HG02610 (cell line): ENCODE results near the gene MAT2A.
"Not testable (repeated sequence)": the region's sequence is repeated elsewhere in the genome, so short reads cannot be mapped to it uniquely, and the experiment has no call there.

Experiments
- ATAC-seq: cut with Tn5 transposase; IDR thresholded peaks from one replicate; pipeline ENCODE4 v1.9.1; 2021; ENCODE audit warnings: mild to moderate bottlenecking, moderate library complexity; ENCODE audit not compliant: unreplicated experiment

Gene MAT2A

GRCh38 chr2:85547089-85547858 lies 8.3 kb downstream of the MAT2A start:
- no peak for ATAC-seq

GRCh38 chr2:85547859-85548607 lies 9.1 kb downstream of the MAT2A start:
- ATAC-seq, result no peak

GRCh38 chr2:85548608-85548900 lies 9.6 kb downstream of the MAT2A start:
- ATAC-seq, result no peak

GRCh38 chr2:85549095-85549494 lies 10.1 kb downstream of the MAT2A start:
- ATAC-seq, result no peak

- ATAC-seq, result no peak
Observed at GRCh38 chr2:85549826-85550225, 10.9 kb downstream of the MAT2A start.

- no peak for ATAC-seq
Observed at GRCh38 chr2:85550486-85550885, 11.5 kb downstream of the MAT2A start.

- peak; percentile 65 for ATAC-seq
Observed at GRCh38 chr2:85551698-85552678, 13.0 kb downstream of the MAT2A start.

- no peak for ATAC-seq
Observed at GRCh38 chr2:85553184-85553583, 14.2 kb downstream of the MAT2A start.

- ATAC-seq, result no peak
Observed at GRCh38 chr2:85554980-85555612, 16.1 kb downstream of the MAT2A start.

- no peak for ATAC-seq
Observed at GRCh38 chr2:85557130-85557529, 18.2 kb downstream of the MAT2A start.

- ATAC-seq, result no peak
Observed at GRCh38 chr2:85558160-85558559, 19.2 kb downstream of the MAT2A start.

- not testable (repeated sequence) for ATAC-seq
Observed at GRCh38 chr2:85560403-85560726, 21.4 kb downstream of the MAT2A start.

GRCh38 chr2:85560812-85561279 lies 21.9 kb downstream of the MAT2A start:
- ATAC-seq, result no peak

- peak; percentile 89 for ATAC-seq
Observed at GRCh38 chr2:85561280-85562212, 22.6 kb downstream of the MAT2A start, which contains the start of gene GGCX. Gene GGCX, minus strand, starts transcription at chr2:85561493. Its CDS starts 65 bp downstream, at chr2:85561428.

- no peak for ATAC-seq
Observed at GRCh38 chr2:85564144-85564563, 25.2 kb downstream of the MAT2A start.

GRCh38 chr2:85566265-85566664 lies 27.3 kb downstream of the MAT2A start:
- ATAC-seq, result no peak

- no peak for ATAC-seq
Observed at GRCh38 chr2:85575739-85576138, 36.8 kb downstream of the MAT2A start.

GRCh38 chr2:85577063-85577385 lies 38.1 kb downstream of the MAT2A start:
- no peak for ATAC-seq

GRCh38 chr2:85577386-85578242 lies 38.6 kb downstream of the MAT2A start, which contains the start of gene VAMP8:
Gene VAMP8, plus strand, starts transcription at chr2:85577586. Its CDS starts 61 bp downstream, at chr2:85577647.
- ATAC-seq, result peak; percentile 67
